NT2/D1 (cell line): ENCODE results near the gene FBXO38.

Source experiments
- YY1 ChIP-seq: IDR thresholded peaks from 2 replicates; pipeline ENCODE4 v1.6.1; 2011; ENCODE audit not compliant: insufficient read length, insufficient read depth
- ZNF274 ChIP-seq: IDR thresholded peaks from 2 replicates; pipeline ENCODE4 v1.6.1; 2011; ENCODE audit warnings: mild to moderate bottlenecking, low read depth, low read length

DNA sequence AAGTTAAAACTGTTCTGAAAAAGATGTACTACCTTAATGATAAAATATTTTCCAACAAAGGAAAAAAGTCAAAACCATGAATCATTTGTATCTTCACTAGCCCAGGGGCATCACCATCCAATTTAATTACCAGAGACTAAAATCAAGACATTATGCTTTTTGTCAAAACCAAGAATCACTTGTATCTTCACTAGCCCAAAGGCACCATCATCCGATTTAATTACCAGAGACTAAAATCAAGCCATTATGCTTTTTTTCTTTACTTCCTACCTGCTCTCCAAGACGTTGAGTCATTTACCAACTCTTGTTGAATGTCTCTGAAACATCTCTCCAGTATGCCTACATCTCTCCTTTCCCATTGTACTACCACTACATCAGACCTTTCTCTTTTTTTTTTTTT, 37.9 kb downstream of the FBXO38 start:
- no peak for TF ChIP-seq ZNF274
- no peak for TF ChIP-seq YY1
